ENCODE measurements around the gene UBTD1.
A peak's percentile ranks its signal among the peaks of the same experiment; 100 is the strongest.

UBTD1 gene

GRCh38 chr10:97587183-97587582 lies 88.5 kb downstream of the UBTD1 start:
- DNase-seq, result no peak

DNA sequence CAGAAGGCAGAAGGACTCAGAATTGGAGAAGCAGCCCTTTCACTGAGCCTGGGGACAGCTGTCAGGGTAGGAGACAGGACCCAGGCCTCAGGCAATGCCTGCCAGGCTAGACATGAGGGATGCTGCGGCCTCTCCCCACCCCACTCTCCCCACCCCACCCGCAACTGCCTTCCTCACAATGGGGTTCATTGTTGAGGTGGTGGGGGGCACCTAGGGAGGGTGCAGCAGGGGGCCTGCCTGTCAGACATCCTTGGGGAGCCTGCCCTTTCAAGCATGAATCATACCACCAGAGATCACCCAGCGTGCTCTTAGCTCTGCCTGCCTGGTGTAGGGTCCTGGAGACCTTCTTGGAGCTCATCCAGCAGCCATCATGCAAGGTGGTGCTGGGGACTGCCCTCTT lies 90.8 kb downstream of the UBTD1 start, which contains the start of gene C10orf62:
Gene C10orf62 (plus strand): TSS at position 243 of the 400 bp plus-strand sequence. CDS start 177 bp downstream, outside the sequence.
- DNase-seq, result no peak

DNA sequence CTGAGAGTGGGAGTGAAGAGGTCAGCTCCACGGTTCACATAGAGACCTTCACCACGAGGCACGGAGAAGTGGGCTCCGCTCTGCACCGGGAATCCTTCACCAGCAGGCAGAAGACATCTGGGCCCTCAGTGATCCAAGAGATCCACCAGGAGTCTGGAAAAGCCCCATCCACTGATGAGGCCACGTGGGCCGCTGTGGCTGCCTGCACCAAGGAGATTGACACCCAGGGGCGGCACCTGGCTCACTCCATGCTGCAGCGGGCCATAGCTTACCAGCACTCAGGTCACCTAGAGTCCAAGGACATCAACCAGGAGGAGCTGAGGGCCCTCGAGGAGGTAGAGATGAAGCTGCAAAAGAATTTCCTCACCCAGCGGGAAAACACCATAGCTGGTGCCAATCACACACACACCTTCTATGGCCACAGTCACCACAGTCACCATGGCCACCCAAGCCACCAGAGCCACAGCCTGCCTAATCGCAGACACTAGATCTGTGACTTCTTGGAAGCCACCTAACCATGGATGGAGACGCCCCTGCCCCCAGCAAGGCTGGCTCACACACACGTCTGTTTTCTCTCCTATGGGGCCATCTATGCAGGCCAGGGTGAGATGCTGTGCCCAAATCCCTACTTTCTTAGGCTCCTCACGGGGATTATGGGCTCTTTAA lies 91.5 kb downstream of the UBTD1 start:
- DNase-seq, result peak in 1 of 5 donors; percentile 28

DNA sequence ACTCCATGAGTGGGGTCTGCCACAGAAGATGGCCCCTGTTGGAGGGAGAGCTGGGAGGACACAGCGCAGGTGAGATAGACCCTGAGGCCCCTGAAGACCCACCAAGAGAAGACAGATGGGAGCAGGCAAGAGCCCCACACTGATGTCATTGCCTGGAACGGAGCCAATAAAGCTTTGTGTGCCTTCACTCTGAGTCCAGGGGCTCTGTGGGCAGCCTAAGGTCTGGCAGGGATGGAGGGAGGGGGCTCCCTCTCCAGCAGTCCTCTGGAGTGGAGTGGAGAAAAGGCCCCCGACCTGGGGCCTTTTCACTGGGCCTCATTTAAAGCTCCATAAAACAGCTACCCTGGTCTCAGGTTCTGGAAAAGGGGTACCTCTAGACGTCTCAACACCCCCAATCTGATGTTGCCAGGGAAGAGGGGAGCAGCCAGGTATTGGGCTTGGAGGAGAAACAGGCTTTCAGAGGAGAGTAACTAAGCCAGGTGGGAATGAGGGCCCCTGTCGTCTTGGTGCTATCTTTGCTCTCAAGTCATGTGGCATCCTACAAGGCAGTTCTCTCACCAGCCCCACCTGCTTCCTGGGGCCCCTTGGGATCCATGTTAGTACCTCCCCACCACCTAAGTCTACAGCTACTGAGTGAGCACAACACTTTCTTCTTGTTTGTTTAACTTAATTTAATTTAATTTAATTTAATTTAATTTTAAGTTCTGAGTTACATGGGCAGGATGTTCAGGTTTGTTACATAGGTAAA lies 92.2 kb downstream of the UBTD1 start:
- no peak for DNase-seq

- no peak for DNase-seq
Observed at GRCh38 chr10:97593421-97593820, 94.7 kb downstream of the UBTD1 start.

- no peak for DNase-seq
Observed at GRCh38 chr10:97596101-97597082, 97.7 kb downstream of the UBTD1 start.

DNA sequence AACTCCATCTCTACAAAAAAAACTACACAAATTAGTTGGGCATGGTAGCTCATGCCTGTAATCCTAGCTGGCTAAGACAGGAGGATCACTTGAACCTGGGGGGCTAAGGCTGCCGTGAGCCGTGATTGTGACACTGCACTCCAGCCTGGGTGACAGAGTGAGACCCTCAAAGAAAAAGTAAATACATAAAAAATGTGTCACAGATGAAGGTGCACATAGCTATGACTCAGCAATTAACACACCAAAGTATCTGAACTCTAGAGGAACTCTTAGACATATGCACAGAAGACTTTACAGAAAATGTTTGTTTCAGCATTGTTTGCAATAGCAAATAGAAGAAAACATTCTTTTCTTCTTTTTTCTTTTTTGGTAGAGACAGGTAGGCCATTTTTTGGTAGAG lies 99.1 kb downstream of the UBTD1 start:
- DNase-seq, result no peak

- DNase-seq, result no peak
Observed at GRCh38 chr10:97598407-97599271, 99.9 kb downstream of the UBTD1 start.

- no peak for DNase-seq
Observed at GRCh38 chr10:97599272-97599619, 100.5 kb downstream of the UBTD1 start.

DNA sequence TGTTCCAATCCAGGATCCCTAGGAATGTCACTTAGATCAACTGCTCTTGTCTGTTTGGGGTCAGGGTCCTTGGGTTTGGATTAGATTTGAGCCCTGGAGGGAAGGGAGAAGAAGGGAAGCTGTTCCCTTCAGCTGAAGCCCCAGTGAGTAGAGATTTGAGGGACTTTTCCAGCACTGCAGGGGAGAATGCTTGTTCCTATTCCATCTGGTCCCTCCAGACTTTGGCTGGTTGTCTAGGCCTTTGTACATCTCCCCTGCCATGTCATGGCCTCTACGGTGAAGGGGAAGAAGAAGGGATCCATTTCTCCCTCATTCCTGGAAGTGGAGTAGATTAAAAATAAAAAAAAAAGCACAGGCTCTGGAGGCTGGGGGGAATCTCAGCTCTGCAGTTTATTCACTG lies 101.9 kb downstream of the UBTD1 start:
- no peak for DNase-seq

DNA sequence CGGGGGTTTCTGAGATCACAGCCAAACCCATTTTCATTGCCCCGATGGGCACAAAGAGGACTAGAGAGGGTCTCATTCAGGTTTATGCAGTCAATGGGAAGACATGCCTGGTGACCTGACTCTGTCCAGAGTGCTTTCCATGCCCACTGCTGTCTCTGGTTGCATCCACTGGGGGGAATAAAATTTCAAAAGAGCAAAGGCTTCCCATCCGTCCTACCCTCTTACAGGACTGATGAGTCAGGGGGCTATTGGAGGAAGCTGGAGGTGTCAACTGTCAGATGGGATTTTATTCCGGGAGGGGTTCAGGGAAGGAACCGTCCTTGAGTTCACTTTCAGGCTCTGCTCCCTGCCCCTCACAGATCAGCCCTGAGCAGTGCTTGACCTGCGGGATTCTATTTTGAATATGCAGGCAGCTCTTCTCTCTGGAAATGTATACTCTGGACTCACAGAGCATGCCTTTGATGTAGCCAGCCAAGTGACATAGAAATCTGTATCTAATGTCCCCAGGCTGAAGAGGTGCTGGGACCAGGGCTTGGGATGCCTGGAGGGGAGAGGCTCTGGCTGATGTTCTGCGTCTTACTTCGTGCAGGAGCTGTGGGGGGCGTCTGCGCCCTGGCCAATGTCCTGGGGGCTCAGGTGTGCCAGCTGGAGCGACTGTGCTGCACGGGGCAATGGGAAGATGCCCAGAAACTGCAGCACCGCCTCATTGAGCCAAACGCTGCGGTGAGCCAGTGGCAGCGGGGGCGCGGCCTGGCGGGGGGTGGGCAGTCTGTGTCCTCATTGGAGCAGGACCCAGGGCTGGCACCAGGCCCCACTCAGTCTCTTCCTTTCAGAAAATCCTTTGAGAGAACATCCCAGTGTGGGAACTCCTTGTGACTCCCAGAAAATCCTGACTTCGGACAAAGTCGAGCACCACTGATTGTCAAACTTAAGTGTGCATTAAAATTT lies 102.8 kb downstream of the UBTD1 start:
- DNase-seq, result no peak

- no peak for DNase-seq
Observed at GRCh38 chr10:97607095-97607636, 108.4 kb downstream of the UBTD1 start.

DNA sequence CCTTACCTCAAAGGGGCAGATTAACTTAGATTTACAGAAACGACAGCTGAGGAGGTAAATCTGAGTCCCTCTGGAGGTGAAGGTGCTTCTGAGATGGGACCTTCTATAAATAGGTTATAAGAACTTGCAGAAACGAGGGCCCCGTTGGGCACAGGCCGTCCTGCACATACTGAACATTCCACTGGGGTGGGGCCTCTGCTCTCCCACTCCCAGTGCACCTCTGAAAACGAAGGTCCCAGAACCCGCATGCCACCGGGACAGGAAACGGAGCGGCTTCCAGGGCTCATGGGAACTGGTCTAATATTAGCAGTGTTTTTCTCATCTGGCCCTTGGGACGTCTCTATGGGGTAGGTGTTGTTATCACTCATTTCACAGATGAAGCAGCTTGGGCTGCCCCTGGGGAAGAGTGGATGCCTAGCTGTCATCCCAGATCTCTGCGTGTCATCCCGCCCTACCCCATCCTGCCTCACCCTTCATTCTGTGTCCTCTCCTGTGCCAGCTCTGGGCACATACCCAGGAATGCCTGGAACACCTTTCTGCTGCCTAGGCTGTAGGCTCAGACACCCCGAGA lies 110.4 kb downstream of the UBTD1 start:
- no peak for DNase-seq

GRCh38 chr10:97611473-97611872 lies 112.7 kb downstream of the UBTD1 start:
- no peak for DNase-seq

DNA sequence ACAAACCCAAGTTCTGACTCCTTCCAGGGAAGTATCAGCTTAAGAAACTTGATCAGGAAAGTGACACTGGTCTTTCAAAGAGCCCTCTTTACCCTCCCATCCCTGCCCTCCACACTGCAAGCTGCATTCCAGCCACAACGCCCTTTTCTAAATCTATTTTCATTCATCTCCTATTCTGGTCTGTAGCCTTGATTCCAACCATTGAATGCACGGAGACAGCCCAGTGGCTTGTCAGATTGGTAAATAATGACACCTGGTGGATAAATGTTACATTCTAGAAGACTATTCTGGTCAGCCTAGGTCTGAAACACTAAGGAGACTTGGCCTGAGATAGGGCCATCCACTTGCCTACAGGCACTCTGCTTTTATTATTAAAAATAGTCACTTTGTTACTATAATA lies 113.7 kb downstream of the UBTD1 start:
- no peak for DNase-seq

- DNase-seq, result no peak
Observed at GRCh38 chr10:97618285-97618684, 119.6 kb downstream of the UBTD1 start.

DNA sequence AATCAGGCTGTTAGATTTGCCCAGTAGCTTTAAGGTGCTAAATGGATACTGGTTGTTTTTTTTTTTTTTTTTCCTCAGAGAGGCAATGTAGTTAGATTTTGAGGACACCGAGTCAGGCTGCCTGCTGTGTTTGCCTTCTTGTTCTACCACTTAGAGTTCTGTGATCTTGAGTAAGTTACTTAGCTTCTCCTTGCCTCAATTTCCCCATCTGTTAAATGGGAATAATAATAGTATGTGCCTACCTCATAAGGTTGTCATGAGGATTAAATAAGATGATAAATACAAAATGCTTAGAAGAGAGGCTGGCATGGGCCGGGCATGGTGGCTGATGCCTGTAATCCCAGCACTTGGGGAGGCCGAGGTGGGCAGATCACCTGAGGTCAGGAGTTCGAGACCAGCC lies 120.0 kb downstream of the UBTD1 start:
- DNase-seq, result no peak
